ENCODE results near the gene SPDEF. TPM values are rescaled to one million over a fixed set of nuclear protein-coding genes. Genes with fewer than 3 reads are reported as not detected.

Gene SPDEF
- total RNA-seq, 1 donor from 2014 or later: not detected

GRCh38 chr6:34489207-34489805 is 66.8 kb downstream of the SPDEF start:
- intact Hi-C loops (cut with micrococcal nuclease): no loop called here

Other genes with a start within 250 kb of the SPDEF start
- 13.4 and 14.1 TPM in 2 replicates for gene NUDT3, start 163.7 kb downstream of the SPDEF start, total RNA-seq
- 1,273 and 1,275 TPM in 2 replicates for gene RPS10, start 130.3 kb downstream of the SPDEF start, total RNA-seq
- 0.78 and 1.3 TPM in 2 replicates for gene PACSIN1, start 90.3 kb downstream of the SPDEF start, total RNA-seq
- gene ILRUN, start 140.4 kb upstream of the SPDEF start, total RNA-seq: 84.8 and 88.3 TPM in 2 replicates
- 114 and 124 TPM in 2 replicates for gene SNRPC, start 201.2 kb upstream of the SPDEF start, total RNA-seq
- gene BLTP3A, start 235.8 kb upstream of the SPDEF start, total RNA-seq: 11.1 and 11.8 TPM in 2 replicates

Measured in T-helper 1 cell treated with Interleukin-12 subunit alpha and Interleukin-12 subunit beta and Interleukin-4 antibody, amounts not matched to agents 30 ng/mL and 1 ng/mL, for 36 hours (primary cell).